Ovary (tissue), 9 donors: ENCODE results near the gene CHPF. TPM values are rescaled to one million over a fixed set of nuclear protein-coding genes. Genes with fewer than 3 reads are reported as not detected.
A peak's percentile ranks its signal among the peaks of the same experiment; 100 is the strongest.

Source experiments
- DNase-seq, 5 donors: peaks; one replicate each; pipeline ENCODE4 v3.0.0-alpha.2; 2019 to 2020
- H3K27ac ChIP-seq, 2 donors: fragments of 200-600 bp; one replicate each; pipeline versions ENCODE4 v1.5.1 to v1.8.0; 2019 to 2022
- H3K27me3 ChIP-seq: fragments of 200-600 bp; one replicate; pipeline ENCODE4 v1.8.0; 2022
- H3K36me3 ChIP-seq: fragments of 200-600 bp; sonication (generic); one replicate; pipeline ENCODE4 v1.5.1; 2019
- H3K4me1 ChIP-seq: one replicate; pipeline ENCODE4 v1.8.1; 2013; ENCODE audit warnings: mild to moderate bottlenecking, moderate library complexity; ENCODE audit not compliant: insufficient read depth
- H3K4me3 ChIP-seq: fragments of 200-600 bp; sonication (generic); one replicate; pipeline ENCODE4 v1.5.1; 2017
- H3K9me3 ChIP-seq, 2 donors: fragments of 200-600 bp in 1 of 2; sonication (generic) in 1 of 2; one replicate each; pipeline versions ENCODE4 v1.5.1 to v1.8.1; 2013 to 2019; ENCODE audit warnings: mild to moderate bottlenecking in 1 of 2, moderate library complexity in 1 of 2
- EP300 ChIP-seq: sonication (generic); formaldehyde crosslinking; IDR thresholded peaks from one replicate; pipeline ENCODE4 v1.6.1; 2017; ENCODE audit warnings: antibody characterized with exemption
- POLR2A ChIP-seq: fragments of 450-650 bp; IDR thresholded peaks from one replicate; pipeline ENCODE4 v1.6.1; 2017; ENCODE audit warnings: antibody characterized with exemption, mild to moderate bottlenecking, moderate library complexity
- WGBS, 3 donors: extraction: QIAGEN DNeasy Blood & Tissue Kit in 1 of 3; methylation state at CpG; one replicate each; pipeline versions ENCODE4 v1.1.5 to v1.1.7; 2013 to 2017; 5-methylcytosine and 5-hydroxymethylcytosine counted together
- intact Hi-C, 4 donors: fragments of 100-400 bp; cut with DNase I; formaldehyde crosslinking; loops; one replicate each; pipeline versions ENCODE4 v1.11.0 to v1.15.1; 2022 to 2023
- polyA plus RNA-seq, 2 donors: library from polyadenylated mRNA; stranded (reverse); fragments of 200-250 nt in 1 of 2; fragments of 350-450 nt in 1 of 2; fragmentation: Illumina TruSeq in 1 of 2; extraction: RNeasy Lipid Tissue Mini Kit (QIAGEN cat#74804) in 1 of 2; gene quantifications; one replicate each; pipeline ENCODE4 v1.2.3, GENCODE V29; 2013 to 2014
- total RNA-seq, 7 donors: library from RNA; depleted of rRNA in 2 of 7; stranded (reverse); fragments of >200 nt in 2 of 7; fragmentation: NEBNext Ultra II Directional in 3 of 7; extraction: Animal tissue kit (Norgen Biotek cat#: 25700) in 3 of 7; gene quantifications; one replicate each; pipeline versions ENCODE4 v1.1.0 to v1.2.4, GENCODE V29; 2016 to 2023
- TF ChIP-seq, protein P1 (sequence below), 3 donors: fragments of 450-650 bp in 2 of 3; fragments of 200-600 bp in 1 of 3; IDR thresholded peaks; one replicate each; pipeline versions ENCODE4 v1.5.1 to v1.8.0; 2016 to 2022; ENCODE audit warnings: antibody characterized with exemption in 3 of 3, mild to moderate bottlenecking in 1 of 3
- donor health status: DM: no; HTN: no; CAD: no; lungs with moderate emphysema.
- donor health status: DM: no; HTN: no; CAD: no.
- donor health status: Bipolar disorder and iron deficiency.
- donor health status: DM: yes; HTN: yes; CAD: no.
- donor health status: DM: no; HTN: no; CAD: no.
- donor health status: DM: yes; HTN: yes; CAD: no.

The CHPF gene
- total and polyA plus RNA-seq, 9 donors = 4.0 to 181 (median 120) TPM

- no peak for DNase-seq
- intact Hi-C loops = loop anchor here in 2 of 4 donors (5.0 kb wide), 3 partner anchors 35 to 70 kb away; partner anchors contain the start of gene SLC4A3 (in 1 of the 2)
- 67 to 79% (median 75%) methylated on average over 13 of the region's 13 CpGs for whole genome bisulfite sequencing, 3 donors
- H3K36me3 ChIP-seq = no peaks in the 10 kb centered on the region
- H3K27ac ChIP-seq = peak within 1 kb of the TSS; percentile 95 to 97
- TF ChIP-seq POLR2A = no peak
- H3K9me3 ChIP-seq = no peaks in the 10 kb centered on the region
- peak within 1 kb of the TSS; percentile 65 for H3K4me3 ChIP-seq
- H3K4me1 ChIP-seq = peaks cover 11% of the 10 kb centered on the region
- no peaks in the 10 kb centered on the region for H3K27me3 ChIP-seq
These were observed 28.8 kb upstream of the CHPF start, which contains the start of gene INHA for GRCh38 chr2:219572237-219573001. Gene INHA (plus strand): TSS chr2:219572310. CDS start chr2:219572375, 65 bp downstream.

DNA sequence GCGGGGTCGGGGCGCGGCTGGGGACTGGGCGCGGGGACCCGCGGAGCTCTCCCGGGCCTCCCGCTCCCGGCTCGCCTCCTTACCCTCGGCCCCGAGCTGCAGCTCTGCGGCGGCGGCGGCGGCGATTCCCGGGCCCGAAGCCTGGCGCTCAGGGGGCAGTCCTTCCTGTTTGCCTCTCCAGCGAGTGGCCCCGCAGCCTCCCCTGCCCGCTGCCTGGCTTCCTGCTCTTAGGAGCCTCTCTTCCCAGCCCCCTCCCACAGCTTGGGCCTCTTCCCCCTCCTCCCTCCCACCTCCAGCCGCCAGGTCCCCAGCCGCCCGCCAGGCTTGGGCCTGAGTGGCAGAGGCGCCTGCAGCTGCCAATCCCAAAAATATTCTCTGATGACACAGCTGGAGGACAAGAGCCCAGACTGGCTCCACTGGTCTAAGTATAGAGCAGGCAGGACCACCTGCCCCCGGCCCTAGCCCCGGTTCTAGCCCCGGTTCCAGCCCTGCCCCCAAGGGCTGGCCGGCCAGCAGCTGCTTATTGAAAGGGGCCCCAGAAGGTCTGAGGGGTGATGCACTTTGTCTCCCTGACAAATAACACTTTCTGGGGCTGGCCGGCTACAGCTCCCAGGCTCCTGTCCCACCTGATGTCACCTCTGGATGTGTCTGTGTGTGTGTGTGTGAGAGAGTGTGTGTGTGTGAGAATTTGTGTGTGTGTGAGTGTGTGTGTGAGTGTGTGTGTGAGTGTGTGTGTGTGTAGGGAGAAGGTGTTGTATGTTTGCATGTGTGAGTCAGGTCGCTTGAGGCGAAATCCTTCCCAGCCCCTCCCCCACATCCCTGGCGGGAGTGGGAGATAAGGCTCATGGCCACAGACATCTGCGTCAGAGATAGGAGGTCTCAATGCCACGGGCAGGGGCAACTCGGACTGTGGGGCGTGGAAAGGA lies 28.0 kb upstream of the CHPF start, which contains the start of gene OBSL1:
Gene OBSL1 (minus strand): TSS at position 229 of the 926 bp plus-strand sequence. CDS start 307 bp downstream, outside the sequence.
- Histone ChIP-seq H3K36me3 (no peaks in the 10 kb centered on the region), H3K9me3 (no peaks in the 10 kb centered on the region), H3K27ac (peak within 1 kb of the TSS; percentile 95 to 97), H3K27me3 (no peaks in the 10 kb centered on the region), H3K4me1 (peaks cover 11% of the 10 kb centered on the region), H3K4me3 (peak within 1 kb of the TSS; percentile 65)
- TF ChIP-seq, protein P1, sequence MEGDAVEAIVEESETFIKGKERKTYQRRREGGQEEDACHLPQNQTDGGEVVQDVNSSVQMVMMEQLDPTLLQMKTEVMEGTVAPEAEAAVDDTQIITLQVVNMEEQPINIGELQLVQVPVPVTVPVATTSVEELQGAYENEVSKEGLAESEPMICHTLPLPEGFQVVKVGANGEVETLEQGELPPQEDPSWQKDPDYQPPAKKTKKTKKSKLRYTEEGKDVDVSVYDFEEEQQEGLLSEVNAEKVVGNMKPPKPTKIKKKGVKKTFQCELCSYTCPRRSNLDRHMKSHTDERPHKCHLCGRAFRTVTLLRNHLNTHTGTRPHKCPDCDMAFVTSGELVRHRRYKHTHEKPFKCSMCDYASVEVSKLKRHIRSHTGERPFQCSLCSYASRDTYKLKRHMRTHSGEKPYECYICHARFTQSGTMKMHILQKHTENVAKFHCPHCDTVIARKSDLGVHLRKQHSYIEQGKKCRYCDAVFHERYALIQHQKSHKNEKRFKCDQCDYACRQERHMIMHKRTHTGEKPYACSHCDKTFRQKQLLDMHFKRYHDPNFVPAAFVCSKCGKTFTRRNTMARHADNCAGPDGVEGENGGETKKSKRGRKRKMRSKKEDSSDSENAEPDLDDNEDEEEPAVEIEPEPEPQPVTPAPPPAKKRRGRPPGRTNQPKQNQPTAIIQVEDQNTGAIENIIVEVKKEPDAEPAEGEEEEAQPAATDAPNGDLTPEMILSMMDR (IDR thresholded peaks at IDR 0.05) = peak in 1 of 3 donors; percentile 14
- TF ChIP-seq EP300 = no peak
- peak; percentile 49 for TF ChIP-seq POLR2A
- 1 to 4% (median 3%) methylated on average over 28 to 42 of the region's 42 CpGs for WGBS, 3 donors
- peak; percentile 93 to 96 (median 94) for DNase-seq
- intact Hi-C loops = loop anchor here in 2 of 4 donors (5.0 kb wide), 3 partner anchors 36 to 71 kb away; partner anchors contain the start of gene SLC4A3 (in 1 of the 2)

DNA sequence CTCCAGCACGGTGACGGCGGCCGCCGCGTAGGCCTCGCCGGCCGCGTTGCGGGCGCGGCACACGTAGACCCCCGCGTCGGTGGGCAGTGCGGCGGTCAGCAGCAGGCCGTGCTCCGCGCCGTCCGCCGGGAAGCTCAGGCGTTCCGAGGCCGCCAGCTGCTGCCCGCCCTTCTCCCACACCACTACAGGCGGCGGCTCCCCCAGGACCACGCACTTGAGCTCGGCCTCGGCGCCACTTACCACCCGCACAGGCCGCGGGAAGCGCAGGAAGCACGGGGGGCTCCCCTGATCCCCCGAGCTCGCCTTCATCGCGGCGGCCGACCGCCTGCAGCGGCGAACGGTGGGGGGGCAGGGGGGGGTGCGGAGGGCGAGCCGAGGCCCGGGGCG lies 27.3 kb upstream of the CHPF start:
- Histone ChIP-seq H3K4me3 (peak overlapping the region; percentile 65), H3K27me3 (no peaks in the 10 kb centered on the region), H3K9me3 (no peaks in the 10 kb centered on the region), H3K27ac (peak overlapping the region; percentile 95 to 97), H3K4me1 (peaks cover 7% of the 10 kb centered on the region), H3K36me3 (no peaks in the 10 kb centered on the region)
- intact Hi-C loops = loop anchor here in 2 of 4 donors (5.0 kb wide), 3 partner anchors 36 to 71 kb away; partner anchors contain the start of gene SLC4A3 (in 1 of the 2)
- WGBS, 3 donors = 0 to 1% (median 1%) methylated on average over 30 to 55 of the region's 55 CpGs
- peak in 3 of 5 donors; percentile 45 to 69 (median 57) for DNase-seq
- TF ChIP-seq EP300 (no peak), POLR2A (no peak)
- TF ChIP-seq, protein P1 (IDR thresholded peaks at IDR 0.05) = no peak

- WGBS, 3 donors = 3 to 11% (median 8%) methylated on average over 56 to 95 of the region's 95 CpGs
- H3K36me3 ChIP-seq = no peaks in the 10 kb centered on the region
- intact Hi-C loops = loop anchor here in 2 of 4 donors (5.0 kb wide), 3 partner anchors 37 to 72 kb away; partner anchors contain the start of gene SLC4A3 (in 1 of the 2)
These were observed 26.8 kb upstream of the CHPF start for GRCh38 chr2:219570194-219570923.

More at GRCh38 chr2:219570194-219570923, 26.8 kb upstream of the CHPF start:
- no peak for TF ChIP-seq POLR2A
- TF ChIP-seq, protein P1 (IDR thresholded peaks at IDR 0.05) = no peak
- TF ChIP-seq EP300 = no peak
- peak overlapping the region; percentile 95 to 97 for H3K27ac ChIP-seq
- peak overlapping the region; percentile 65 for H3K4me3 ChIP-seq
- peak in 4 of 5 donors; percentile 58 to 75 (median 64) for DNase-seq
- peaks cover 5% of the 10 kb centered on the region for H3K4me1 ChIP-seq
- H3K9me3 ChIP-seq = no peaks in the 10 kb centered on the region
- no peaks in the 10 kb centered on the region for H3K27me3 ChIP-seq
